NCI-H2081 treated with DMSO at 0.1 percent for 48 hours (cell line): ENCODE measurements around the gene PCSK4.

Experiments
- DNase-seq: peaks from one replicate; lab custom pipeline; 2025; lab: John Stamatoyannopoulos, UW

The PCSK4 gene

GRCh38 chr19:1437609-1438008 lies 52.5 kb downstream of the PCSK4 start:
- DNase-seq, result no peak

DNA sequence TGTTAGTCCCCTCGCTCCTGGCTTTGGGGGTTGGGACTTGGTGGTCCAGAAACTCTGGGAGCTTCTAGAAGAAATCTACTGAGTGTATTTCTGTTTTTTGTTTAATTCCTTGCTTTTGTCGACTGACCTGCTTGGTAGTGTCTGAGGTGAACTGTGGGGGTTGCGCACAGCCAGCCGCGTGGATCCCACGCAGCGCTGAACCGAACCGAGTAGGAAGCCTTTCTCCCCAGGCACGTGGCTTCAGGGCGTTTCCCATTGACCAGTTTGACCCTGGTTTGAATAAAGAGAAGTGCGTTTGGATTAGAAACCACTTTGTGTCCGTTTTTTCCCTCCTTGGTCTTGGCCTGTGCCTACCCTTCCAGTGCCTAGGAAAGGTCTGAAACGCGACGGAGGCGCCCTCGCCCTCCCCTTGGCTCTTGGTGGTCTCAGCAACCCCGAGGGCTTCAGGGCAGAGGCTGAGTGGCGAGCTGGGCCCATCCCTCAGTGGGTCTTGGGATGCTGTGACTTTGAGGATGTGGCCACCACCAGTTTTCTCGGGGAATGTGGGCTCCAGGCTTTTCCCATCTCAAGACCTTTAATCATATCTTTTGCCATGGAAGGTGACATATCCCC lies 54.7 kb downstream of the PCSK4 start:
- DNase-seq, result no peak

GRCh38 chr19:1434577-1435060 lies 55.5 kb downstream of the PCSK4 start:
- no peak for DNase-seq

- no peak for DNase-seq
These were observed 56.1 kb downstream of the PCSK4 start for GRCh38 chr19:1434040-1434366.

GRCh38 chr19:1433119-1434039 lies 56.8 kb downstream of the PCSK4 start:
- no peak for DNase-seq

DNA sequence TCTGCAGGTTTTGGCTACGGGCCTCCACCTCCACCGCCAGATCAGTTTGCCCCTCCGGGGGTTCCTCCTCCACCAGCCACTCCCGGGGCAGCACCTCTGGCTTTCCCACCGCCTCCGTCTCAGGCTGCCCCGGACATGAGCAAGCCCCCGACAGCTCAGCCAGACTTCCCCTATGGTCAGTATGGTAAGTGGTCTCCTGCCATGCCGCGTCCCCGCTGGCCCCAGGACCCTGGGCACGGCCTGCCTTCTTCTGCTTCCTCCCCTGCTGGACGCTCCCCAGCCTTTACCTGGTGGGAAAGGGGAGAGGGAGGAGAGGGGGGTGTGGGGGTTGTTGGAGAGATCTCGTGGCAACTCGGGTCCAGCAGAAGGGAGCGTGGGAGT lies 57.7 kb downstream of the PCSK4 start:
- DNase-seq, result no peak

GRCh38 chr19:1431759-1432506 lies 58.2 kb downstream of the PCSK4 start:
- DNase-seq, result no peak
